DLD1 (cell line): Measurements from ENCODE around the gene ADAM11.
"Not testable (repeated sequence)": the region's sequence is repeated elsewhere in the genome, so short reads cannot be mapped to it uniquely, and the experiment has no call there.

Source experiments
- in situ Hi-C: cut with HindIII; loops from 2 replicates; pipeline ENCODE4 v1.10.0; 2017; ENCODE audit warnings: low sequenced_read_pairs

ADAM11 gene, protein sequence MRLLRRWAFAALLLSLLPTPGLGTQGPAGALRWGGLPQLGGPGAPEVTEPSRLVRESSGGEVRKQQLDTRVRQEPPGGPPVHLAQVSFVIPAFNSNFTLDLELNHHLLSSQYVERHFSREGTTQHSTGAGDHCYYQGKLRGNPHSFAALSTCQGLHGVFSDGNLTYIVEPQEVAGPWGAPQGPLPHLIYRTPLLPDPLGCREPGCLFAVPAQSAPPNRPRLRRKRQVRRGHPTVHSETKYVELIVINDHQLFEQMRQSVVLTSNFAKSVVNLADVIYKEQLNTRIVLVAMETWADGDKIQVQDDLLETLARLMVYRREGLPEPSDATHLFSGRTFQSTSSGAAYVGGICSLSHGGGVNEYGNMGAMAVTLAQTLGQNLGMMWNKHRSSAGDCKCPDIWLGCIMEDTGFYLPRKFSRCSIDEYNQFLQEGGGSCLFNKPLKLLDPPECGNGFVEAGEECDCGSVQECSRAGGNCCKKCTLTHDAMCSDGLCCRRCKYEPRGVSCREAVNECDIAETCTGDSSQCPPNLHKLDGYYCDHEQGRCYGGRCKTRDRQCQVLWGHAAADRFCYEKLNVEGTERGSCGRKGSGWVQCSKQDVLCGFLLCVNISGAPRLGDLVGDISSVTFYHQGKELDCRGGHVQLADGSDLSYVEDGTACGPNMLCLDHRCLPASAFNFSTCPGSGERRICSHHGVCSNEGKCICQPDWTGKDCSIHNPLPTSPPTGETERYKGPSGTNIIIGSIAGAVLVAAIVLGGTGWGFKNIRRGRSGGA

GRCh38 chr17:44758414-44759085 is at the start of gene ADAM11:
TSS of gene ADAM11 (plus strand) at chr17:44758988. CDS start at chr17:44759200, 212 bp downstream.
- in situ Hi-C loops: no loop called here

DNA sequence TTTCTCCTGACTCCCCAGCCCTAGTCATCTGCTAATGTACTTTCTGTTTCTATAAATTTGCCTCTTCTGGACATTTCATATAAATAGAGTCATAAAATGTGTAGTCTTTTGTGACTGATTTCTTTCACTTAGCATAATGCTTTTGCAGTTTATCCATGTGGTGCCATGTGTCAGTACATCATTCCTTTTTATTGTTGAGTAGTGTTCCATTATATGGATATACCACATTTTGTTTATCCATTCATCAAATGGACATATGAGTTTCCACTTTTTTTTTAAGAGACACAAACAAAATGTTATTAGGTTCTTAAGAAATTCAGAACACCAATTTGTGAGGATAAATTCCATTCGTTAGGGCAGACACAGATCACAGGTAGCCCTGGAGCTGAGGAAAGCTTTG is 39.3 kb upstream of the ADAM11 start:
- in situ Hi-C loops: no loop called here

DNA sequence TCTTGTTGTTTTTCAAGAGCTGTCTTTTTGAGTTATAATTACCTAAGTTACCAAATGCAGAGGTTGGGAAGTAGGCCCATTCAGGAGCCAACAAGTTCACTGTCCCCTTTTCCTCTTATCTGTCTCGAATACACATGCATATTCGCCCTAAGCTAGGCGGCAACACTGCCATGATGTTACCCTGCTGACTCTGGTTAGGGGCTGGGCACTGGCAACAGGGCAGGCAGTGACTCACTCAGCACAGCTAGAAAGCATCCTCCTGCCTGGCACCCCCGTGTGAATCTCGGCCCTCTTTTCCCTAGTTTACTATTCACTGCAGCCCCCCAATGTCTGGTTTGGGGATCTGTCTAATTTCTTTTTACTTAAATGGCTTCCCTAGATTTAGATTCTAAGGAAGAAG is 36.5 kb upstream of the ADAM11 start:
- in situ Hi-C loops: no loop called here

DNA sequence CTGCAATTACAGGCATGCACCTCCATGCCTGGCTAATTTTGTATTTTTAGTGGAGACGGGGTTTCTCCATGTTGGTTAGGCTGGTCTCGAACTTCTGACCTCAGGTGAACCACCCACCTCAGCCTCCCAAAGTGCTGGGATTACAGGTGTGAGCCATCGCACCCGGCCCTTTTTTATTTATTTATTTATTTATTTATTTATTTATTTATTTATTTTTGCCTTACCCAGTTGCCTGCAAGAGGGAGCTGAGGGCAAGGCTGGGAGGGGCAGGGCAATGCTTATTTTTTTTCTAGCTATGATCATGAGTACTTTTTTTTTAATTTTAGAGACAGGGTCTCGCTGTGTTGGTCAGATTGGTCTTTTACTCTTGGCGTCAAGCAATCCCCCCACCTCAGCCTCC is 32.7 kb upstream of the ADAM11 start:
- in situ Hi-C loops: not testable (repeated sequence)

DNA sequence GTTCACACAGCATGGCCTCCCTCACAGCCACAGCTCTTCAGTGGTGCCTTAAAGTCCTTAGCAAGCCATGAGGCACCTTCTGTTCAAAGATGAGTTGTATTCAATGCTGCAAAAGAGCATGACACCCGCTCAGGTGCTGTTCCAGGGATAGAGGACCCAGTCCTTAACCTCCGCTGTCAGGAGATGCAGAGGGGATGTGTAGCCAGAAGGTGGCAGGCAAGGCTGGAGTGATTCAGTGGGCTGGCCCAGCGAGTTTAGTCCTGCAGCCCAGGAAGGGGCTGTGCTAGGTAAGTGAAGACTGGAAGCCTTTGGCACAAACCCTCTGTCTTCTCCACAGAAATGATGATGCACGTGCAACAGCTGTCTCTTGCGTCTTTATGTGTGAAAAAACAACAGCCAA is 25.0 kb upstream of the ADAM11 start:
- in situ Hi-C loops: no loop called here

DNA sequence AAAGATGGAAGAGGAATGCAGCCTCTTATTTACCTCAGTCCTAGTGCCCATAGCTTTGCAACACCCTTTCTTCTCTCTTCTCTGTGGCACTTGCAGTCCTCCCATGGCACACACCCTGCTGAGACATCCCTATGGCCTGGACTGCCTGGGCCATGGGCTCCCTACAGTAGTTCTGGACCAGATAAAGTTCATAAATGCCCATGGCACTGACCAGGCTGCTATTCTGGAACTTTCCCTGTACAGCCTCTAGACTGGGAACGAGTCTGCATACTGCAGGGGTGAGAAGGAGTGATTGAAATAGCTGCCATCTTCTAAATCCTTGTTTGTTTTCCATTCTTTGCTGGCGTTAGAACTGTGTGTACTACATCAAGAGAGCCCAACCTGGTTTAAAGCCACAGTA is 24.5 kb upstream of the ADAM11 start:
- in situ Hi-C loops: no loop called here

DNA sequence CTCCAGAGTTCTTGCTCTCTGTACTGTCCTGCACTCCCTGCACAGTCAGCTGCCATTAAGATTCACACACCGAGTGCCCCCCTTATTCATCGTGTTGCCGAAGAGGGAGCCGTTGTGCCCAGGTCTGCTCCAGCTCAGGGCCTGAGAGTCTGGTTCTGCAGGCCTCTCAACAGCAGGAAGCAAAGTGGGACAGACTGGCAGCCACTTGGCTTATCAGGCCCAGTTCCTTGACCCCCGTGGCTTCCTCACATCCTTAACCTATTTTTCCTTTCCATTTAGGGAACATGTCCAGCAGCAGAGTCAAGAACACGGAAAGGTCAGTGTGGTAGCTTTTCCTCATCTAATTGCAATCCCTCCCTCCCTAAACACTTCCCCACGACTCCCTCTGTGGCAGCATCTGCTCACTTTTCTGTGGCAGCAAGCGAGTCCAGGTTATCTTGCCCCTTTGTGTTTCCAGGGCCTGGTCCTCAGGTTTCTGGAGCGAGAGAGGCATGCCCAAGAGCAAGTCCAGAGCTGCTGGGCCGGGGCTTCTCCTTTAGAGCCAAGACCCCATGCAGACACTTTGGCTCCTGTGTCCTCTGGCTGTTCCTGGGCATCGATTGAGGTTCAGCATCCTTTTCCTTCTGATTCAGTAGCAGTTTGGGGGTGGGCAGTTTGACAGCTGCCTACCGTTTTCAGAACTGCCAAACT is 22.1 kb upstream of the ADAM11 start:
- in situ Hi-C loops: no loop called here

DNA sequence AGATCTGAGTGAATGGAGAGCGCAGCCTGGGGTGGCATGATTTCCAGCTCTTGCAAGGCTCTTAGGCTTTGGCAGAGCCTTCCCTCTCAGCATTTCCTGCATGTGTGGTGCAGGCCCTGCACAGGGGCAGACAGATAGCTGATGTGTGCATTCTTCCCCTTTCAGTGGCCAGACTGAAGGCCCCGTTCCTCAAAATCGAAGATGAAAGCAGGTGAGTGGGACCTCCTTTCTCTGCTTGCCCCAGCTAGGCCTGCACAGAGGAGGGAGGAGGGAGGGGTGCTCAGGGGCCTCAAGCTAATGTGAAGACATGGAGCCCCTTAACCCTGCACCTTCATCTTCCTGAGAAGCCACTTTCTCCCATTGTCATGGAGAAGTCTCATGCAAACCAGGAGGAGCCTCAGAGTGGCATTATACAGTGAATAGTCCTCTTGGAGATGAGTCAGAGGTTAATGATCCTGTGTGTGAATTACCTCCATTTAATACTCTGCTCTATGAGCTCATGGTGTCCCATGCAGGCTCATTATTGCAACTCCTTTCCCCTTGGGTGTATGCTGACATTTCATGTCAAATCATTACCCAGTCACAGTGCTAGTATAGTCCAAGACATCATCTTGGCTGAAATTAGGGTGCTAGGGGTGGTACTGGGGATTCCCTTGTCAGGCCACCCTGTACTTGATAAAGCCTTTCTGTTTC is 20.4 kb upstream of the ADAM11 start:
- in situ Hi-C loops: no loop called here

DNA sequence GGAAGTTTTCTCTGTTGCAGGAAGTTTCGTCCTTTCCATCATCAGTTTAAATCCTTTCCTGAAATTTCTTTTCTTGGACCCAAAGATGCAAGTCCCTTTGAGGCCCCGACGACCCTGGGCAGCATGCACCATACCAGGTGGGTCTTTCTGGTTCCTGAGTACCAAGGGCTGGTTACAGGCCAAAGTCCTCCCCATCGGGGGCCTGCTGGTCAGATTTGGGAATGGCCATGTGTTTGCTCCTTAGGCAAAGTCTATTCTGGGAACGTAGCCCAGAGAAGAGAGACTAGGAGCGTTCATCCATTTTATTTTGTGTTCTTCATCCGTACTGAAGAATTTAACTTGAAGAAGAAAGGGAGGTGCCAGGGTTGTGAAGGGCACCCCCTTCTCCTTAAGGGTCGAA is 17.5 kb upstream of the ADAM11 start:
- in situ Hi-C loops: no loop called here

GRCh38 chr17:44745301-44745700 is 13.5 kb upstream of the ADAM11 start:
- in situ Hi-C loops: no loop called here

DNA sequence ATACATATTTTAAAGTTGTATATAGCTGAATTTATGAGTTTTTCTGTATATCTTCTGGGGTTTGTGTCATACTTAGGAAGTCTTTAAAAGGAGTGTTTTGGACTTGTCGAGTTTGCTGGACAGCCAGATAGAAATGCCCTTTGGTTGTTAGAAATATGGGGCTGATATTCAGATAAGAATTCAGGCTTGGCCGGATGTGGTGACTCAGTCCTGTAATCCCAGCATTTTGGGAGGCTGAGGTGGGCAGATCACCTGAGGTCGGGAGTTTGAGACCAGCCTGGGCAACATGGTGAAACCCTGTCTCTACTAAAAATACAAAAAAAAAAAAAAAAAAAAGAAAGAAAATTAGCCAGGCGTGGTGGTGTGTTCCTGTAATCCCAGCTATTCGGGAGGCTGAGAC is 13.1 kb upstream of the ADAM11 start:
- in situ Hi-C loops: not testable (repeated sequence)

GRCh38 chr17:44747566-44747965 is 11.2 kb upstream of the ADAM11 start:
- in situ Hi-C loops: no loop called here

DNA sequence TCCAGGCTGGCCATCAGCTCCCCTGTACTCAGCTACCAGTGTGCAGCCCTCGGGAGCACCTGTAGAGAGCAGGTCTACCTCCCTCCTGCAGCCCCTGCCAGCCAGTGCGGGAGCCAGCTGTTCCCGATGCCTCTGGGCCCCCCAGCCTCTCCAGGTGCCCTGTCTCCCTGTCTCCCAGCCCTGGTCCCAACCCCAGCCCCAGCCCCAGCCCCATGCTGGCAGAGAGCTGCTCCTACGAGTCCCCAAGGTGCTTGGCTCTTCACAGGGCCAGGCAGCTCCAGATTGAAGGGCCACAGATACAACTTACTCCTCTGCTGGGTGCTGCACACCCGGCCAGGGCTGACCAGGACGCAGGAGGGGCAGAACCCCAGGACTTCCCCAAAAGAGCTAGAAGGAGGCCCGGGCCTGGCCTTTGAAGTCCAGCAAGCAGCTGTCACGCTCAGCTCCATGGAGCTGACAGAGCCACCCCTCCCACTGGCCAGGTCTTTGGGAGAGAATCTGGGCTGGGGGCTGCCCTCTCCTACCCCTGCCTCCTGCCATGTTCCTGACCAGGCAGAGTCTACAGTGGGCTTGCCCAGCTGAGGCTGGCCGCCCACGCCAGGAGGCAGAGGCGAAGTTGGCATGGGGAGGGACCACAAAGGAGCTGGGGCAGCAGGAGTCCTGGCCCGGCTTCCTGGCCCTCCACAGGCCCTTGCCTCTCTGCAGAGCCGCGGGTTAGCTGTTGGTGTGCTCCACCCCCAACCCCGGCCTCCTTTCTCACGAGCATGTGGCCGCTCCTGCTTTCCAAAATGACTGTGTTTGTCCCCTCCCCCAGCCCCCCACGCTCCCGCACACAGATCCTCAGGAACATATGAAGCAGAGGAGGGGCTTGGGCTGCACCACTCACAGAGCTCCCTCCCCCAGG is 9.5 kb upstream of the ADAM11 start:
- in situ Hi-C loops: no loop called here

DNA sequence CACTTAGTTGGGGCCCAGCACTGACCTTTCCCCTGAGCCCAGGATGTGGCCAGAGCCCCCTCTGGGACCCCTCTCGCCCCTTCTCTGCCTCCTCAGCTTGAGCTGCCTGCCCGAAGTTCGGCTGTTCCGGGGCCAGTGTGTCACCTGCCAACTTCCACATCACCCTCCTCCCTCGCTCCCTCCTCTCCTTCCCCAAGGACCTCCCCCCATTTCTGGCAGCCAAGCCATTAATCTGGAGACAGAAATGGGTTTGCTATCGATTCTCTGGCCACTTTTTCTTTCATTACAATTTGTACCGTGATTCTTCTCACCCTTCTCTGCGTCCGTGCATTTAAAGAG is 8.8 kb upstream of the ADAM11 start:
- in situ Hi-C loops: no loop called here

DNA sequence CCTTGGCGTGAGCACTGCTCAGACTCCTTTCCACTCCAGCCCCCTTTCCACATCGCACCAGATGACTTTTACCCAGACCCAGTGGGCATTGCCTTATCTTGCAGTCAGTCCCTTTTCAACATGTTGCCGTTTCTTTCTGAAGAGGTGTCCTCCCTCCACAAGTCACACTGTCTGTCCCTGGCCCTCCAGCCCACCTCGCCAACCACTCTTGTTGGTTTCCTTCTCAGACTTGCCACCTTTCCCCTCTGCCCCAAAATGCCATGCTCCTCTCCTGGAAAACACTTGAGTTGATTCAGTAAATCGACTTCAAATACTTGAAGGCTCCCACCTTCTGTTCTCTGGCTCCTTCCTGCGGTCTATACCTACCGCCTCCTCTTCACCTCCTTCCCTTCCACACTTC is 7.5 kb upstream of the ADAM11 start:
- in situ Hi-C loops: no loop called here

DNA sequence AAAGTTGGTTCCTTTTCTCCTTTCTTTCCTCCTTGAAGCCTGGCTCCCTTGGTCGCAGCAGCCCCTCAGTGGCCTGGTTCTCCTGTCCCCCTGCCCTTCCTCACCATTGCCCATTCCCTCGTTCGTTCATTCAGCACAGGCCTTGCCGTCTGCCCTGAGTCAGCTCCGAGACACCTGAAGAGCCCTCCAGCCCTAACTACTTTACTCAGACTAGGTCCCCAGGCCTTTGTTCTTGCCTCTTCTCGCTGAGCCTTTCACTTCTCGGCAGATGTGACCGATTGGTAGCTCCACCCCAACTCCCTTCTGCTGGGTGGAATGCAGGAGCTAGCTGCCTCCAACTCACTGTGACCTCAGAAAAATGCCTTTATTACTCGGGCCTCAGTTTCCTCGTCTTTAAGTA is 7.0 kb upstream of the ADAM11 start:
- in situ Hi-C loops: no loop called here

DNA sequence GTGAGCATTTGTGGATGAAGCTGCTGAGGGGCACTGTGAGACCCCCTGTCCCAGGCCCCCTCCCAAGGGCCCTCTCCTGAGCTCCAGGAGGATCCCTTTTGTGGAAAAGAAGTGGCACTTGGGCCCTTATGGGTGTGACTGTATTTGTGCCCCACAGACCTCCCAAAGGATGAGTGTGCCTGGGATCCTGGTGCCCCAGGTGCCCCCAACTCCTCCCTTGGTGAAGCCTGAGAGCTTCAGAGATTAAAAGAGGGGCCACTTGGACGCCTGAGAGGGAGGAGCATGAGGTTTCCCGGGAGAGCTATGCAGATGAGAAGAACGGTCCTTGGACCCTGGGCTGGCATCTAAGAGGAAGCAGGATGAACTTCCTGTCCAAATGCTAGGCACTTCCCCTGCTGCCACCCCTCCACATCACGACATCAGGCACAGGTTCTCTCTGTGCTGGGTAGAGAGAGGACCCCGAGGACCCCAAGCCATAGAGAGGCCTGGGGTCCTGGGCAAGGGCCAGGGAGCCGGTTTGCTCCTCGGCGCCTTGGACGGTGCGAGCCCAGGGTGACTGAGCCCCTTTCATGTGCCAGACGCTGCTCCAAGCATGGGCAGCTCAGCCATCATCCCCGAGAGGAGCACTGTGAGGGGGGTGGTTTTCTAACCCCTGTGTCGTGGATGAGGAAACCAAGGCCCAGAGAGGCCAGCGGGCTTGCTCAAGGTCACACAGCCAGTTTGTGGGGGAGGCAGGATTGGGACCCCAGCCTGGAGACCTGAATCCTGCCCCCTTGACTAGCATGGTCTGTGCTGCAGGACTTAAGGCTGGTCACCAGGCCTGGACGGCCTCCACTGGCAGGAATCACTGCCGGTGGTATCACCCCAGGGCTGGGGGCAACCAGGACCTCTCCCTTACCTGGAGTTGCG is 5.6 kb upstream of the ADAM11 start:
- in situ Hi-C loops: no loop called here

DNA sequence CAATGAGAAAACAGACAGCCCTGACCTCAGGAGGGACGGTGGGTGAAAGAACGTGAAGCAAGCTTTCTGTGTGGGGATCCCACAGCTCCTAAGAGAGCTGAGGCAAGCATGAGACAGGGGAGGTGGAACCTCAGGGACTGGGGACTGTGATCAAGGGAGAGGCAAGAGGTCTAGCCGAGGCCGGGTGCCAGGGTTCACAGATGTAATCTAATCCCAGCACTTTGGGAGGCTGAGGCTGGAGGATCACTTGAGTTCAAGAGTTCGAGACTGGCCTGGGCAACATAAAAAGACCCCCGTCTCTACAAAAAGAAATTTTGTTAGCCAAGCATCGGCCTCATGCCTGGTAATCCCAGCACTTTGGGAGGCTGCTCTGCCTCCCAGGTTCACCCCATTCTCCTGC is 4.5 kb upstream of the ADAM11 start:
- in situ Hi-C loops: no loop called here

GRCh38 chr17:44755180-44755579 is 3.6 kb upstream of the ADAM11 start:
- in situ Hi-C loops: not testable (repeated sequence)
